HG02610 (cell line): ENCODE measurements around the gene DKK3.
"Not testable (repeated sequence)": the region's sequence is repeated elsewhere in the genome, so short reads cannot be mapped to it uniquely, and the experiment has no call there.

Experiments
- ATAC-seq: cut with Tn5 transposase; IDR thresholded peaks from one replicate; pipeline ENCODE4 v1.9.1; 2021; ENCODE audit warnings: mild to moderate bottlenecking, moderate library complexity; ENCODE audit not compliant: unreplicated experiment

Gene DKK3

DNA sequence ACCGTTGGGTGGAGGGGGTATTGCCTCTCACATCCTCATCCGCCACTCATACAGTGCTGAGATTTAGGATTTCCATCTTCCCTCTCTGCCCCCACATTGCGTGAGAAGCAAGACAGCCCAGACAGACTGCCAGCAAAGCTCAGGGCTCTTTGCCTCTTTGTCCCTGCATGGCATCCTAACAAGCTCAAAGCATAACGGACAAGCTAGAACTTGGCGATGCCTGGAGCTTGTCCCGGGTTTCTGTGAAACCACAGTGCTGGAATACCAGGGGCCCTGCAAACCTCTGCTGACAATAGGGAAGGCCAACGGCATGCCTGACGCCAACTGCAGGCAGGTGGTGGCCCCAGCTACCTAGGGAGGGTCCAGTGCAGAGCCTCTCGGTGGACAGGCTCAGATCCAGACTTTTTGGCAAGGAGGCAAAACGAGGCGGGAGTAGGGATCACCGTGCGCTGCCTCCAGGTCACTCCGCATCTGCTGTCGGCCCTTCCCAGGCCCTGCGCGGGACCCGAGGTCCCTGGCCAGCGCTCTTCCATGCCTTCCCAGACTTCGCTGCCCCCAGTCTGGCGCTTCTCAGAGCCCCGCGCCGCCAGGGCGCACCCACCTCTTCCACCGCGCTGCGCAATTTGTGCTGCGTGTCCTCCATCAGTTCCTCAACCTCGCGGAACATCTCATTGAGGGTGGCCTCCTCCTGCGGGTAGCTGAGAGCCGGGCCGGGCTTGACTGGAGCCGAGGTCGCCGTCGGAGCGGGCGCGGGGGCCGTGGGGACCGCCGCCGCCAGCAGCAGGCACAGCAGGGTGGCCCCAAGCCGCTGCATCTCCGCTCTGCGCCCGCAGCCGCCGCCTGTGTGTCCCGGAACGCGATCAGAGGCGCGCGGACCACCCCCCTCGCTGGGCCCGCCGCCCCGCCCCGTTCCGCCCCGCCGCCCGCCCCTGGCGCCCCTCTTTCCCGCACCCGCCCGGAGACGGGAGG, at the start of gene DKK3:
Gene DKK3 (minus strand): TSS at position 858 of the 969 bp plus-strand sequence. CDS start 44 bp downstream, at position 814.
- no peak for ATAC-seq

GRCh38 chr11:12057299-12057980, 49.0 kb upstream of the DKK3 start:
- no peak for ATAC-seq

DNA sequence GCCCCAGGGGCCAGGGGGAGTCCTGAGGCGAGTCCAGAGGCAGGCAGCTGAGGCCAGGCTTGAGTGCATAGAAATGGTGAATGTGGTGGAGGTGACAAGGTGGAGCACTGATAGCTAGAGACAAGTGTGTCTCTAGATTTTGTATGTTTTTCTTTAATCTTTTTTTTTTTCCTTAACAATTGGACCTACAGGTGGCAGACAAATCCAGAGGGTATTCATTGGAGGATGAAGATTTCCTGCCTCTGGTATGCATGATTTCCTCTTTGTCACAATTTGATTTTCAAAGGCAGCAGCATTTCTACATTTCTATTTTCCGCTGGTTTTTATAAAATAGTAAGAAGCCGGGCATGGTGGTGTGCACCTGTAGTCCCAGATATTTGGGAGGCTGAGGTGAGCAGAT, 47.7 kb upstream of the DKK3 start:
- ATAC-seq, result no peak

DNA sequence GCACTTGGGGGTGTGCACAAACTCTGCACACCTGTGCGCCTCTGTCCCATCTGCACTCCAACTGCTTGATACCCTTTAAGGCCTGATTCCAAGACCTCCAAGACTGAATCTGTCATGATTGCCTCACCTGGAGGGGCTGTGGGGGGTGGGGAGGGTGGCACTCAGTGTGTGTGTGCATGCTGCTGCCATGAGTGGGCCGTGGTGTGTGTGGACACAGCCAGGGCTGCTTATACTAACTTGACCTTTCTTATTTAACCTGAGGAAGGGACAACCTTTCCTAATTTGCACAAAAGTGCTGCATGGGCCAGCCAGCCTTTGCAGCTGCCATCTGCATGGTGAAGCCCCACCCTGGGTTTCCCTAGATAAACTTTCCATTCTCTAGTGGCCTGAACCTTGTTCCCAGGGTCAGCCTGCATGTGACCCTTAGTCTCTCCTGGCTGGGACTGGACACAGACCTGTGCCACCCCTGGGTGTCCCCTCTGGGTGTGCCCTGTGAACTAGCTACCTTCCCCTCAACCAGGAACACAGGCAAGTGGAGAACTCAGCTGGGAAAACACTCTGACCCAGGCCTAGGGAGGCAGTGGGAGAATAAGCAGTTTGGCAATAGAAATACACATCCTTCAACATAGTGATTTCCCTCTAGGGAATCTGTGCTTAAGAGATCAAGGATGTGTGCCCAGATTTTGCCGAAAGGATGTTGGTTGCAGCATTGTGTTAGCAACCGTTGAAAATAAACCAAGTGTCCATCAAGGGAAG, 45.4 kb upstream of the DKK3 start:
- ATAC-seq, result no peak

DNA sequence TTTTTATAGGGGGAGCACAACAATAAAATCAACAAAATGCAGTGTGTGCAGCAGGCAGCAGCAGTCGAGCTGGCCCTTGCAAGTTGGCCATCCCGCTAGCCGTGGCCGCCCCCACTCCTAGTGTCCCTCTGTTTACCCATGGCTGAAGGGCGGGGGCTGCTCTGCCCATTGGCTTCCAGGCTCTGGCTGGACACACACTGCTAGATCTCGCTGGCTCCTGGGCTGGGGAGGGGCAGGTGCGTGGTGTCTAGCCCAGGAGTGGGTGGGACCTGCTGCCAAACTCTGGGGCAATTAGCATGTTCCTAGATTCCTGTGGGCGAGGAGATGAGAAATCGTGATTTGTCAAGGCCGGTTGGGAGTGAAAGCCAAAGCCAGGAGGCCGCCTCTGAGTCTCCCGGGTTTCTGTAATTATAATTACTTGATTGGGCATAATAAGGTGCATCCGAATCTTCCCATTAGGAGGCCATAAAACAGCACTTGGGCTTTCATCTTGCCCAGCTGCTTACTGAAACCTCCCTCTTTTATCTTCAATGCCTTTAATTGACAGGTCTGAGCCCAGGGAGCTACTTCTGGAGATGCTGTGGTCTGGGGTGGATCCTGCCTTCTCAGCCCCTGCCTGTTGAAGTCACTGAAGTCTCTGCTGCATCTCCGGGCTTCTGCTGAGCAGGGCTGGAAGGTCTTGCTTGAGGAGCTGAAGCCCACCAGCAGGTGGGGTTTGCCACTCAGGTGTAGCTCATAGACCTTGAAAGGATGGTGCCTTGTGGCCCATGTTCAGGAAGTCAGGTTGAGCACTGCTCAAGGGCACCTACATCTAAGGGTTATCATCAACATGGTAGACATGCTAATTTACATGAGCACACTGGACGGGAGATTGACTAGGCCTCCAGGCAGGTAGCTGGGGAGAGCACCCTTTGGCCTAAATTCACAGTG, 44.5 kb upstream of the DKK3 start:
- ATAC-seq, result no peak

DNA sequence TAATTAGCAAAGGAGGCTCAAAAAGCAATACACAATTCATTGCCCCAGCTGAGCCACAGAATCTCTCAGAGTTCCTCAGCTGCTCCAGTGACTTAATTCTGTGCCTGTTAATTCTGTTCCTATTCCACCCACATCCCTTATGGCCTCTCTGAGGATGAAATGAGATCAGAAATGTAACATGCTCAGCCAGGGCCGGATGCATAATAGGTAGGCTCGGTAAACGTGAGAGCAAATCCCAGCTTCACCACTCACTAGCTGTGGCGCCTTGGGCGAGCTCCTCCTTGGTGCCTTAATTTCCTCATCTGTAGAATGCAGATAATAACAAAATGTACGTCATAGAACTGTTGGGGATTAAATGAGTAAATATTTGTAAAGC, 42.8 kb upstream of the DKK3 start:
- no peak for ATAC-seq

DNA sequence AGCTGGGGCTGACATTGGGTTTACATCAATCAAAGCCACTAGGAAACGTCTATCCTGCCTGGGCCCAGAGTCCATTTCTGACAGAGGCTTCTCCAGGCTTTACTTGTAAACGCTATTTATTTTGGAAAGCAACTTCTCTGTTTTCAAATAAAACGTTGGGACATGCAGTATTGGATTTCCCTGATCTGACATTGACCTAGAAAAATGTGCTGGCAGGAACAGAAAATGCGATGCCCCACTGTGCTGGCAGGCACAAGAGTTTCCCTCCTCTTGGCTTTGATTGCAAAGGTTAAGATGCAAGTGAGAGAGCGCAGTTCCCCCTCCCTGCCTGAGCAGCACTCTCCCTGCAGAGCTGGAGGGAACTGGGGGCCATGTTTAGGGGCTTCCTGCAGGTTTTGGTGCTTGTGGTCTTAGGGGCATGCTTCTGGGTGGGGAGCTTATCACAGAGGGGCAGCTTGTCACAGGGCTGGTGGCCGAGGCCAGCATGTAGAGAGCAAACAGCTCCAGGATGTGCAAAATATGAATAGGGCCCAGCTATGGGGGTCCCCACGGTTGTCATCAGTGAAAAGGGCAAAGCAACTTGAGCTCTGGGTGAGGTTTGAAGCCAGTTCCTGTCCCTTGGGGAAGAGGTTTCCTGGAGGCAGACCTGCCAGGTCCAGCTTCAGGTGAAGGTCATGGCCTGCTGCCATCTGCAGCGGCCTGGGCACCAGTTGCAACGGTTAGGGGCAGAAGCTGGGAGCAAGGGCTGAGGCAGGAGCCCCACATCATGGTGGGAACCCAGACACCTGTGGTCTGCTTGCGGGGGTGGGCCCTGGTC, 42.3 kb upstream of the DKK3 start:
- ATAC-seq, result no peak

DNA sequence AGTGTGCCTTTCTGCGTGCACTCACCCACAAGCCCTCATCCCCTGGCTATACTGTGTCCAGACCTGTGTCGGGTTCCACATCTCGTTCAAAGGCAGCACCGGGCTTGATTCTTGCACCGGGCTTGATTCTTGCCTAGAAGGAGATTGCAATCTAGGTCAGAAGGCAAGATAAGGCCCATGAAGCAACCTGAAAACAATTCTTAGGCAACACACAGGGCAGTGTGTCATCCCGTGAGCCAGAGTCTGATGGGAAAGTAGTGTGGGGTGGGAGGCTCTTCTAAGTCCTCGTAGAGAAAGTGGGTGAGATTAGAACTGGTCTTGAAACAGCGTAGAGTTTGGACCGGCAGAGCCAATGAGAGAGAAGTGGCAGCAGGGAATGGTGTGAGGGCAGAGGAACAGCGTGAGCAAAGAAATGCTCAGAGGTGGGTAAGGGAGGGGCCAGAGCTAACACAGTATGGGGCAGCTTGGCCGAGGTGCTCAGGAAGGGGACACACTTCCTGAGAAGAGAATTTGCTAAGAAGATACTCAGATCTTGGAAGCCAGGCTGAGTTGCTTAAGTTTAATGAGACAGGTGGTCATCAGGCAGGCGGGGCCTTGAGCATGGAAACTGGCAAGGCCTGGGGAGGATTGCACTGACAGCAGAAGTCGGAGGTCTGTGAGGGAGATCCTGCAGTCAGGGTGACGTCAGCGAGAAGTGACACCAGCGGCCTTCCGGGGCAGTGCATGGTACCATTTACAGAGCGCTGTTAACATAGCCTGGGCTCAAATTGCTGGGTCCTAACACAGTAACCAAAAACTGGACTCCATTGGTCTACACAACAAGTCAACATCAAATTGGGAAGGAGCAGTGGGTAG, 40.7 kb upstream of the DKK3 start:
- ATAC-seq, result no peak

DNA sequence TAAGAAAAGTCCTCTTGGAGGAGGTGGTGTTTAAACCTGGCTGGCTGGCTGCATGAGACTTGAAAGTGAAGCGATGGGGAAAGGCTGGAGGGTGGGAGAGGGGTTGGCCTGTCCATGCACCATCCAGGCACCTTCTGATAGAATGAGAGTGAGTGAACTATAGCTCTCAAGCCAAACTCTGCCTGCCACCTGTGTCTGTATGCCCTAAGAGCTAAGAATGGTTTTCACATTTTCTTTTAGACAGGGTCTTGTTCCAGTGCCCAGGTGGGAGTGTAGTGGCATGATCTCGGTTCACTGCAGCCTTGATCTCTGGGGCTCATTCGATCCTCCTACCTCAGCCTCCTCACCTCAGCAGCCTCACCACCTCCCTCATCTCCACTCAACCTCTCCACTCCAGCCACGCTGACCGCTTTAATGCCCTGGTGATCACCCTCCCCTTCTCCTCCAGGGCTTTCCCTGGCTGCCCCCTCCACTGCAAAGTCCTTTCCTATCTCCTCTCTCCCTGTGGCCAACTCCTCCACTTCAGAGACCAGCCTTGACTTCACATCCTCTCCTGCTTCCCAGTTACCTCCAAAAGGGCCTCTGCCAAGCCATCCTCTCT, 38.3 kb upstream of the DKK3 start:
- ATAC-seq, result no peak

GRCh38 chr11:12045914-12046635, 37.6 kb upstream of the DKK3 start:
- ATAC-seq, result no peak

- ATAC-seq, result no peak
Measured at GRCh38 chr11:12044799-12045198, 36.4 kb upstream of the DKK3 start.

DNA sequence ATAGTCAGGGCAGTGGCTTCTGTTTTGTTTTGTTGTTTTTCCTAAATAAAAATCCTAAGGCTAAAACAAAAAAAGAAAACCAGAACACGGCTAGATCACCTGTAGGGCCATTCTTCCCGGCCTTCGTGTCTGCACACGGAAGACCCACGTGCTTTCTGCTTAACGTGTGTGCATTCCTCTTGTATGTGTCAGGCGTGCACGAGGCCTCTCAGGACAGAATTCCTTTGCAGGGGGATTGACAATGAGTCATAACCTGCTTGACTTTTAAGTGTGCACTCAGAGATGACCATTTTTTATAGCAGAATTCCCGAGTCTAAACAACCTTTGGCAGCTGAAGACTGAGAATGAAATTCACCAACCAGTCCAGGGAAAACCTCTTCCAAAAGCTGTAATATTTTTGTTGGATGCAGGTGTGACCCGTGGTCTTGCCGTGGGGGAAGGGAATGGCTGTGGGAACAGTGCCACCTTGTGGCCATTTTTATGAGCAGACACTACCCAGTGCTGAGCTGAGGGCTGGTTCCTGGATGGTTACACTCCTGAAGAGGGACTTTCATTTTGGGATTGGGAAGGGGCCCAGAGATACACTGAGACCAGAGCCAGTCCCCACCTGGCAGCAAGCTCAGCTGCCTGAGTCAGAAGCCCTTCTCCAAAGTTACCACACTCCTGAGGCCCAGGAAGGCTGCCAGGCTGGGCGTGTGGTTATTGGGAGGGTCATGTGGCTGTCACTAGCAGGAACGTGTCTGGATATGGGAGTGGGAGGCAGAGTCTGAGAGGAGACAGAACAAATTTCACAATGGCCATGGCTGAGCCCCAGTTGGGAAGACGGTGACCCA, 35.7 kb upstream of the DKK3 start:
- ATAC-seq, result peak; percentile 65

DNA sequence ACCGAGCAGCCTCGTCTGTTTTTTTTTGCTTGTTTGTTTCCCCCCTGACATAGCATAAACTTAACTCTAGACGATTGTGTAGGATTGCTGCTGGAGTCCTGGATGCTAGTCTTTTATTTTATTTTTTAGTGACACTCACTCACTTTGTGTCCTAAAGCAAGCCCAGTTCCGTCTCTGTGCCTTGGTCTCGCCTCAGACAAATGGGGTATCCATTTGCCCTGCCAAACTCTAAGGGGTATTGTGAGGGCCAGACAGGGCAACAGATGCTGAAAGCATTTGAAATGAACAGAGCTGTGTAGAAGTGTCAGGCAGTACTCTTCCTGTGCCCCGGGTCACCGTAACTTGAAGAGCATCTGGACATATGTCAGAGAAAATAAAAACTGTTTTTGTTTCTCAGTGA, 34.8 kb upstream of the DKK3 start:
- ATAC-seq, result no peak

DNA sequence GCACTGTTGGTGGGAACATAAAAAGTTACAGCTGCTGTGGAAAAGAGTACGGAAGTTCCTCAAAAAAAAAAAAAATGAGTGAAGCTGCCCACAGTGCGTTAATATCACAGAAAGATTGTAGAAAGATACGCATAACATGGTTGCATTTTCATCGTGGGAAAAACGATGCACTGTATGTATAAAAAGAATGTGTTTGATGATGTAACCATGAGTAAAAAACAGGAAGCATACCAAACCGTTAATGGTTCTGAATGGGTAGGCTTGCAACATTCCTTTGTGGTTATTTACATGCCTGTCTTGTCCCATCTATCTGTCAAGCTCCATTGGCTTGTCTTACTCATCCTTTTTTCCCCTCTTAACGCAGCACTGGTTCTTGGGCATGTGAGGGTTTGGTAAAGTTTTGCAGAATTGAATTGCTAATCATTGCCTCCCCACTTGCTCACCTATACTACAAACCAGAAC, 33.8 kb upstream of the DKK3 start:
- no peak for ATAC-seq

DNA sequence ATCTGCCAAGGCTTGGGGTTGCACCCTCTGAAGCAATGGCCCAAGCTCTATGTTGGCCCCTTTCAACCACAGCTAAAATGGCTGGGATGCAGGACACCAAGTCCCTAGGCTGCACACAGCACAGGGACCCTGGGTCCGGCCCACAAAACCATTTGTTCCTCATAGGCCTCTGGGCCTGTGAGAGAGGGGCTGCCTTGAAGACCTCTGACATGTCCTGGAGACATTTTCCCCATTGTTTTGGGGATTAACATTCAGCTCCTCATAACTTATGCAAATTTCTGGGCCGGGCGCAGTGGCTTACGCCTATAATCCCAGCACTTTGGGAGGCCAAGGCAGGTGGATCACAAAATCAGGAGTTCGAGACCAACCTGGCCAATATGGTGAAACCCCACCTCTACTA, 32.3 kb upstream of the DKK3 start:
- ATAC-seq, result not testable (repeated sequence)

- no peak for ATAC-seq
Measured at GRCh38 chr11:12032968-12033367, 24.5 kb upstream of the DKK3 start.
